ENCODE data around the gene RSPH10B2.
"Not testable (repeated sequence)": the region's sequence is repeated elsewhere in the genome, so short reads cannot be mapped to it uniquely, and the experiment has no call there.

DNA sequence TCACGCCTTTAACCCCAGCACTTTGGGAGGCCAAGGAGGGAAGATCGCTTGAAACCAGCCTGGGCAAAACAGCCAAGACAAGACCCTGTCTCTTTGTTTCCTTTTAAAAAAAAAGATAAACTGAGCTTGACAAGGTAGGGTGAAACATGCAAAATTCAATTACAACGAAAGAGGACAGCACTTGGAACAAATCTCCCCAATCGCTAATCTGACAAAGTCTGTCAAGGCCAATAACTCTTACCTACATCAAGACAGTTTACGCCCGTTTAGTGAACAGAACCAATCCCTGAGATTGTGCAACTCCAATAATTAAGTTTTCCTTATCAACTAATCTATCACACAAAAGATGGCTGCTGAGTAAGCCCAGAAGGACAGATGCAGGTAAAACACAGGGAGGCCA, 67.7 kb downstream of the RSPH10B2 start:
- TF ChIP-seq, protein P1, sequence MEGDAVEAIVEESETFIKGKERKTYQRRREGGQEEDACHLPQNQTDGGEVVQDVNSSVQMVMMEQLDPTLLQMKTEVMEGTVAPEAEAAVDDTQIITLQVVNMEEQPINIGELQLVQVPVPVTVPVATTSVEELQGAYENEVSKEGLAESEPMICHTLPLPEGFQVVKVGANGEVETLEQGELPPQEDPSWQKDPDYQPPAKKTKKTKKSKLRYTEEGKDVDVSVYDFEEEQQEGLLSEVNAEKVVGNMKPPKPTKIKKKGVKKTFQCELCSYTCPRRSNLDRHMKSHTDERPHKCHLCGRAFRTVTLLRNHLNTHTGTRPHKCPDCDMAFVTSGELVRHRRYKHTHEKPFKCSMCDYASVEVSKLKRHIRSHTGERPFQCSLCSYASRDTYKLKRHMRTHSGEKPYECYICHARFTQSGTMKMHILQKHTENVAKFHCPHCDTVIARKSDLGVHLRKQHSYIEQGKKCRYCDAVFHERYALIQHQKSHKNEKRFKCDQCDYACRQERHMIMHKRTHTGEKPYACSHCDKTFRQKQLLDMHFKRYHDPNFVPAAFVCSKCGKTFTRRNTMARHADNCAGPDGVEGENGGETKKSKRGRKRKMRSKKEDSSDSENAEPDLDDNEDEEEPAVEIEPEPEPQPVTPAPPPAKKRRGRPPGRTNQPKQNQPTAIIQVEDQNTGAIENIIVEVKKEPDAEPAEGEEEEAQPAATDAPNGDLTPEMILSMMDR (IDR thresholded peaks at IDR 0.05), result not testable (repeated sequence)
- not testable (repeated sequence) for TF ChIP-seq POLR2A (IDR thresholded peaks at IDR 0.05)

All from breast epithelium (tissue), 3 donors.